GOT3 (cell line): ENCODE data around the gene RNF31.

Experiments
- DNase-seq: peaks from one replicate; lab custom pipeline; 2025; ENCODE audit warnings: mixed read lengths; lab: John Stamatoyannopoulos, UW

RNF31 gene

GRCh38 chr14:24159777-24160498 is 12.6 kb downstream of the RNF31 start:
- DNase-seq: no peak

GRCh38 chr14:24160499-24160849 is 13.2 kb downstream of the RNF31 start:
- no peak for DNase-seq

DNA sequence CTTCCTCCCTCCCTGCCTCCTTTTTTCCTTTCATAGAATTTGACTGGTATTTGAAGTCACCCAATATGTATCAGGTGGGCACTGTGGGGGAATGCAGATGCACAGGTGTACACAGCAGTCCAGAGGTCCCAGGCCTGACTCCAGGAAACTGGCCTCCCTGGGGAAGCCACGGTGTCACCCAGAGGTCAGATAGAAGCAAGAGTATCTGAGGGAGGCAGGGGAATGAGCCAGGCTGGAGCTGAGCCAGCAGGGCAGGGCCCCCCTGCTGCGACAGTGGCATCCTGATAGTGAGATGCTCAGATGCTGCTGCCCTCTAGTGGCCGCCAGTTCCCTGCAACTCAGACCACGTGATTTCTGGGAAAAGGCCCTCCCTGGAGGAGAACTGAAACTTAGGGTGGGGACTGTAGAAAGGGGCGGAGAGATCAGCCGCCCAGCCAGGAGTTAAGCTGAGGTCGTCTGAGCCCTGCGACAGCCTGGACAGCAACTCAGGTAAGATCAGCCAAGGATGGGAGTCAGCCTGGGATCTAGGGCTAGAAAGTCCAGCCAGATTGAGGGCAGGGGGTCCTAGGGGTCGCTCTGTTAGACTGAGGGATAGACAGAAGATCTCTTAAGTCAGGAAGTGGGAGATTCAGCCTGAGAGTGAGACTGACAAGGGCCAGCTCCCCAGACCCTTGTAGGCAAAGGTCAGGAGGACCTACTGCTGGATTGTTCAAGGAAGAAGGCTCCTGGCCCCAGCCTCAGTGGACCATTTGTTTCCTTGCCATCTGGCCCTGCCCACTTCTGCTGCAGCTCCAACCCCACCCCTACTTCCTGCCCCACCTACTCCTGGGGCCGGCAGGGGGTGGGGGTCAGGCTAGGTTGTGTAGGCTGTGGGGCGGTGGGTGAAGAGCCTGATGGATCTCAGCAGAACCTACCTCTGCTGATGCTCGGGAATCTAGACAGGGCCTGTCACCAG is 13.8 kb downstream of the RNF31 start, which contains the start of gene IRF9:
TSS of gene IRF9 (plus strand) at position 416 of the 955 bp plus-strand sequence. CDS start 880 bp downstream, outside the sequence.
- peak; percentile 80 for DNase-seq

DNA sequence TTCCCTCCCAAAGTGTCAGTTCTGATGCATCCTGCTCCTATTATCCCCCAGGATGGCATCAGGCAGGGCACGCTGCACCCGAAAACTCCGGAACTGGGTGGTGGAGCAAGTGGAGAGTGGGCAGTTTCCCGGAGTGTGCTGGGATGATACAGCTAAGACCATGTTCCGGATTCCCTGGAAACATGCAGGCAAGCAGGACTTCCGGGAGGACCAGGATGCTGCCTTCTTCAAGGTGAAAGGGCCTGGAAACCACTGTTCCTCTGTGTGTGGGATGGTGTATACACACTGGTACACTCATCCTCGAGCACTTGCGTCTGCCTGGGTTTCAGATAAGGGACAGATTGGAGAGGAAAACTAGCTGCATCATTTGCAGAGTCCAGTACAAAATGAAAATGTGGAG is 14.8 kb downstream of the RNF31 start:
- DNase-seq: no peak

- DNase-seq: no peak
Measured at GRCh38 chr14:24164518-24164991, 17.3 kb downstream of the RNF31 start.

- no peak for DNase-seq
Measured at GRCh38 chr14:24165785-24166184, 18.5 kb downstream of the RNF31 start.

DNA sequence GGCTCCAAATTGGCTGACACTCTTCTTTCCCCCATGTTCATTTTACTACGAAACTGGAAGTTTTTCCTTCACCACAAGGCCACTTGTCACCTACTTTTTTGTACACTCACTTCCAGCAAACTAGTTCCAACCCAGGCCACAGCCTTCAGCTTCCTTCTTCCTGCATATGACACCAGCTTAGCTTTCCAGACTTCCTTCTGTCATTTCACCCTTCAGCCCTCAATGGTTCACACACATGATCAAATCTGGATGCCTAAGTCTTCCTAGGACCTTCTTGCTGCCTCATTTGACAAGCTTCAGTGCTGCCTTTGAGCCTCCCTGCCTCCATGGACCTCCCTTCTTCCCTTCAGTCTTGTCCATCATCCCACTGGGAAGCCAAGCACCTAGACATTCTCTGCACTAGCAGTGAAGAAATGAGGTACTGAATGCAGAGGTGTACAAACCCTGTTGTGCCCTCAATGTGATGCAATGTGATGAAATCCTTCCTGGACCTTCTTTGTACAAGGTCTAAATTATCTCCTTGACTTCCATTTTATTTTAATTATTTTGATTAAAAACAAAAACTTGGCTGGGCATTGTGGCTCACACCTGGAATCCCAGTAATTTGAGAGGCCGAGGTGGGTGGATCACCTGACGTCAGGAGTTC is 20.3 kb downstream of the RNF31 start:
- DNase-seq: no peak

- DNase-seq: no peak
Measured at GRCh38 chr14:24171422-24172260, 24.3 kb downstream of the RNF31 start, which contains the start of gene REC8. REC8 (plus strand) TSS chr14:24172080; CDS start chr14:24172553, 473 bp downstream.

GRCh38 chr14:24172261-24172860 is 25.1 kb downstream of the RNF31 start:
- no peak for DNase-seq

DNA sequence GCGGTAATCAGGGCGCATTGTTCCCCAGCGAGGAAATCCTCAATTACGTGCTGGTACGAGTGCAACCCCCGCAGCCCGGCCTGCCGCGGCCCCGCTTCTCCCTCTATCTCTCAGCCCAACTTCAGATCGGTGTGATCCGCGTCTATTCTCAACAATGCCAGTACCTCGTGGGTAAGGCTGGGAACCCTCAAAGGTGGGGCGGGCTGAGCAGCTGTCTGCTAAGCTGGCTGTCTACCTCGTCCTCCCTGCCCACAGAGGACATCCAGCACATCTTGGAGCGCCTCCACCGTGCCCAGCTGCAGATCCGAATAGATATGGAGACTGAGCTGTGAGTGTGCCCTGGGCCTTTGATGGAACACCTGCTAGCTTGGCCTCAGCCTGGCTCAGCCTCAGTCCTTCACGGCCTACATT is 25.6 kb downstream of the RNF31 start:
- no peak for DNase-seq

GRCh38 chr14:24176599-24176998 is 29.3 kb downstream of the RNF31 start:
- no peak for DNase-seq

DNA sequence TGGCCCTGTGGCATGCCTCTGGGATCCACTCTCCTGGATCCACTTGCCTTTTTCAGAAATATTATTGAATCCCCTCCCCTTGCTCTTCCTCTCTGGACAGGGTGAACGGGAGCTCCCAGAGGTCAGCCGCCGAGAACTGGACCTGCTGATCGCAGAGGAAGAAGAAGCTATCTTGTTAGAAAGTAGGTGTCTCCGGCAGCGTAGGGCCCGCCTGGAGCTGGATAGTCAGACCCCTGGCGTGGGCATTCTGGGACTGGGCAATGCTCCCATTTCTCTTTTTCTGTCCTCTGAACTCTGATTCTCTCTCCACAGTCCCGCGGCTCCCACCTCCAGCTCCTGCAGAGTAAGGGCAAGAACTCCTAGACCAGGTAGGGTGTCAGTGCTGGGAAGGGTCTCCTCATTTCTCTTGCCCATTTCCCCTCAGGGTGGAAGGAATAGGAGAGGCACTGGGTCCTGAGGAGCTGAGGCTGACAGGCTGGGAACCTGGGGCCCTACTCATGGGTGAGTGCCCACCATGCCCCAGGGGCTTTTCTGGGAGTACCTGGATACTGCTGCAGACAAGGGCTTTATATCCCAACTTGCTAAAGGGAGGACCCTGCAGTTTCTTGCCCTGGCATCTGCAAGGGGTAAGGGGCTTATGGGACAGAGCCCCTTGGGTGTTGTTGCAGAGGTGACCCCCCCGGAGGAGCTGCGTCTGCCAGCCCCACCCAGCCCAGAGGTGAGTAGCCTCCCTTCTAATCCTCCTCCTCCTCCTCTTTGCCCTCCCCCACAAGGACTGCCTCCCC is 29.9 kb downstream of the RNF31 start:
- no peak for DNase-seq

DNA sequence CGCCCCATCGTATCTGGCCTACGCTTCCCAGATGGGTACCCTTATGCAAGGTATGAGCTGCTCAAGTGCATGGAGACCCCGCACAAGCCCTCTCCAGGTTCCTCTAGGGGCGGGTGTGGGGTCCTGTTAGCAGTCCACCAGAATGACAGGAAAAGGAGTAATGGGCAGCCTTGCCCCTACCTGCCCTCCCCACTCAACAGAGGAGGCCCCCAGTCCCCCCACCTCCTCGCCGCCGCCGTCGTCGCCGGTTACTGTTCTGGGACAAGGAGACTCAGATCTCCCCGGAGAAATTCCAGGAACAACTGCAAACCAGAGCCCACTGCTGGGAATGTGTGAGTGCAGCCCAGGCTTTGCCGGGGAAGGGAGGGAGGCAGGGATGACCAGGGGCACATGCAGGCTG is 30.6 kb downstream of the RNF31 start:
- DNase-seq: no peak

DNA sequence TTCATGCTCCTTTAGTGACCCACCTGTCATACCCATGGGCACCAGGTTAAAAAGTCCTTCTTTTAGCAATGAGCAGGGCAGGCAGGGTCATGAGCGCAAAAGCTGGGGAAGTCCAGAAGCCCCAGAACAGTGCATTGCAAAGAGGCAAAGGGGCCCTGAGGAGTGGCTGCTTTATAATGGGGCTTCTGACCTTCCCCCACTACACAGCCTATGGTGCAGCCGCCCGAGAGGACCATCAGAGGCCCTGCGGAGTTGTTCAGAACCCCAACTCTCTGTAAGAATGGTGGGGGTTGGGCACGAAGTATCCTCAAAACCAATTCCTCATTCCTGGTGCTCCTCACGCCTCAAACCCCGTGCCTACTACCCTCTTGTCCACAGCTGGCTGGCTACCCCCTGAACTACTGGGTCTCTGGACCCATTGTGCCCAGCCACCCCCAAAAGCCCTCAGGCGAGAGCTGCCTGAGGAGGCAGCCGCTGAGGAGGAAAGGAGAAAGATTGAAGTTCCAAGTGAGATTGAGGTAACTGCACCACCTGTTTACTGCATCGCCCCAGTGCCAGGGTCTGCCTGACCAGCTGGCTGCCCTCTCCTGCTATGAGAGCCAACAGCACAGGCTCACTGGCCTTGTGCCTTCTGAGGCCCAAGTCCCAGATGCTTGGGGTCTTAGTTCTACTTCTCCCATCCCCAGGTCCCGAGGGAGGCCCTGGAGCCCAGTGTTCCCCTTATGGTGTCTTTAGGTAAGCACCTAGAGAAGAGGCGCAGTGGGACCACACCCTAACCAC is 31.3 kb downstream of the RNF31 start:
- no peak for DNase-seq

DNA sequence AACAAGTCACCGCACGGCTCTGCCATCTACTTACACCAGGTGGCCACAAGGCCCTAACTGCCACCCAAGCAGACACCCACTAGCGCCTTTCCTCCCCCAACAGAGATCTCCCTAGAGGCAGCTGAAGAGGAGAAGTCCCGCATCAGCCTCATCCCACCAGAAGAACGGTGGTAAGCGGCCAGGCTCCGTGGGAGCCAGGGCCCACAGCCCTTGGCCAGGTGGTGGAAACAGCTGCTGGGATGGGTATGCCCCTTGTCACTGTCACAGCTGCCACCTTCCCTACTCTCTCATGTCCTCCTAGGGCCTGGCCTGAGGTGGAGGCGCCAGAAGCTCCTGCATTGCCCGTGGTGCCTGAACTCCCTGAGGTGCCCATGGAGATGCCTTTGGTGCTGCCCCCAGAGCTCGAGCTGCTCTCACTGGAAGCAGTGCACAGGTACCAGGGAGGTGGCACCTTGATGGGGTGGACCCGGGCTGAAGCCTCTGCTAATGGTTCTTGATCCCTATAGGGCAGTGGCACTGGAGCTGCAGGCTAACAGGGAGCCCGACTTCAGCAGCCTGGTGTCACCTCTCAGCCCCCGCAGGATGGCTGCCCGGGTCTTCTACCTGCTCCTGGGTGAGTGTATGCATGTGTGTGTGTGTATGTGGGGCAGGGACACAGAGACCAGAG is 32.1 kb downstream of the RNF31 start:
- no peak for DNase-seq

- no peak for DNase-seq
Measured at GRCh38 chr14:24179961-24180796, 32.9 kb downstream of the RNF31 start.

- no peak for DNase-seq
Measured at GRCh38 chr14:24181371-24182077, 34.2 kb downstream of the RNF31 start.
